ENCODE results near the gene CHMP4A. TPM values are rescaled to one million over a fixed set of nuclear protein-coding genes. Genes with fewer than 3 reads are reported as not detected.

CHMP4A gene
- total RNA-seq, 1 experiment from 2014 or later: 88.6 TPM

- intact Hi-C loops (cut with micrococcal nuclease): no loop called here
- H3K4me3 Mint-ChIP-seq (ENCODE audit: unreplicated experiment): no peak overlapping the region
- H3K36me3 Mint-ChIP-seq (ENCODE audit: insufficient read depth, unreplicated experiment): peaks cover 60% of the 10 kb centered on the region
- TF ChIP-seq, protein P1, sequence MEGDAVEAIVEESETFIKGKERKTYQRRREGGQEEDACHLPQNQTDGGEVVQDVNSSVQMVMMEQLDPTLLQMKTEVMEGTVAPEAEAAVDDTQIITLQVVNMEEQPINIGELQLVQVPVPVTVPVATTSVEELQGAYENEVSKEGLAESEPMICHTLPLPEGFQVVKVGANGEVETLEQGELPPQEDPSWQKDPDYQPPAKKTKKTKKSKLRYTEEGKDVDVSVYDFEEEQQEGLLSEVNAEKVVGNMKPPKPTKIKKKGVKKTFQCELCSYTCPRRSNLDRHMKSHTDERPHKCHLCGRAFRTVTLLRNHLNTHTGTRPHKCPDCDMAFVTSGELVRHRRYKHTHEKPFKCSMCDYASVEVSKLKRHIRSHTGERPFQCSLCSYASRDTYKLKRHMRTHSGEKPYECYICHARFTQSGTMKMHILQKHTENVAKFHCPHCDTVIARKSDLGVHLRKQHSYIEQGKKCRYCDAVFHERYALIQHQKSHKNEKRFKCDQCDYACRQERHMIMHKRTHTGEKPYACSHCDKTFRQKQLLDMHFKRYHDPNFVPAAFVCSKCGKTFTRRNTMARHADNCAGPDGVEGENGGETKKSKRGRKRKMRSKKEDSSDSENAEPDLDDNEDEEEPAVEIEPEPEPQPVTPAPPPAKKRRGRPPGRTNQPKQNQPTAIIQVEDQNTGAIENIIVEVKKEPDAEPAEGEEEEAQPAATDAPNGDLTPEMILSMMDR (IDR thresholded peaks at IDR 0.05; ENCODE audit: unreplicated experiment): no peak
- CTCF ChIA-PET: interaction anchor here (0.6 to 2.5 kb wide), 4 partner anchors 12 to 152 kb away, joined by 3 to 22 read pairs (median 4); partner anchors contain the start of genes CIDEB and IRF9
- DNase-seq (ENCODE audit: unreplicated experiment): no peak
- H3K27me3 Mint-ChIP-seq (ENCODE audit: insufficient read depth, unreplicated experiment): no peaks in the 10 kb centered on the region
- no peaks in the 10 kb centered on the region for H3K4me1 Mint-ChIP-seq (ENCODE audit: insufficient read depth, unreplicated experiment)
- no peak overlapping the region for H3K27ac Mint-ChIP-seq (ENCODE audit: low read depth, unreplicated experiment)
- BruUV-seq (replicated peaks): no TSS peak
- POLR2A ChIA-PET: interaction anchor here (0.7 to 2.0 kb wide), 3 partner anchors 14 to 79 kb away, joined by 3 to 12 read pairs (median 4); partner anchors contain the start of genes DCAF11, NRL and TM9SF1
- no peaks in the 10 kb centered on the region for H3K9me3 Mint-ChIP-seq (ENCODE audit: unreplicated experiment)
These were observed 31.8 kb downstream of the CHMP4A start for GRCh38 chr14:24181371-24182077.

GRCh38 chr14:24179961-24180796 is 33.1 kb downstream of the CHMP4A start:
- ChIA-PET POLR2A (interaction anchor here (0.5 to 2.9 kb wide), 7 partner anchors 8 to 1199 kb away, joined by 3 to 12 read pairs (median 3); partner anchors contain the start of genes DCAF11, EMC9, IPO4 and NRL), CTCF (interaction anchor here (0.7 to 2.5 kb wide), 4 partner anchors 9 to 90 kb away, joined by 3 to 22 read pairs (median 4); partner anchors contain the start of gene IRF9)
- H3K36me3 Mint-ChIP-seq (ENCODE audit: insufficient read depth, unreplicated experiment): peaks cover 57% of the 10 kb centered on the region
- no TSS peak for BruUV-seq (replicated peaks)
- H3K9me3 Mint-ChIP-seq (ENCODE audit: unreplicated experiment): no peaks in the 10 kb centered on the region
- intact Hi-C loops (cut with micrococcal nuclease): no loop called here
- DNase-seq (ENCODE audit: unreplicated experiment): no peak
- no peak overlapping the region for H3K27ac Mint-ChIP-seq (ENCODE audit: low read depth, unreplicated experiment)
- H3K27me3 Mint-ChIP-seq (ENCODE audit: insufficient read depth, unreplicated experiment): no peaks in the 10 kb centered on the region
- no peak overlapping the region for H3K4me3 Mint-ChIP-seq (ENCODE audit: unreplicated experiment)
- TF ChIP-seq, protein P1 (IDR thresholded peaks at IDR 0.05; ENCODE audit: unreplicated experiment): no peak
- H3K4me1 Mint-ChIP-seq (ENCODE audit: insufficient read depth, unreplicated experiment): no peaks in the 10 kb centered on the region

DNA sequence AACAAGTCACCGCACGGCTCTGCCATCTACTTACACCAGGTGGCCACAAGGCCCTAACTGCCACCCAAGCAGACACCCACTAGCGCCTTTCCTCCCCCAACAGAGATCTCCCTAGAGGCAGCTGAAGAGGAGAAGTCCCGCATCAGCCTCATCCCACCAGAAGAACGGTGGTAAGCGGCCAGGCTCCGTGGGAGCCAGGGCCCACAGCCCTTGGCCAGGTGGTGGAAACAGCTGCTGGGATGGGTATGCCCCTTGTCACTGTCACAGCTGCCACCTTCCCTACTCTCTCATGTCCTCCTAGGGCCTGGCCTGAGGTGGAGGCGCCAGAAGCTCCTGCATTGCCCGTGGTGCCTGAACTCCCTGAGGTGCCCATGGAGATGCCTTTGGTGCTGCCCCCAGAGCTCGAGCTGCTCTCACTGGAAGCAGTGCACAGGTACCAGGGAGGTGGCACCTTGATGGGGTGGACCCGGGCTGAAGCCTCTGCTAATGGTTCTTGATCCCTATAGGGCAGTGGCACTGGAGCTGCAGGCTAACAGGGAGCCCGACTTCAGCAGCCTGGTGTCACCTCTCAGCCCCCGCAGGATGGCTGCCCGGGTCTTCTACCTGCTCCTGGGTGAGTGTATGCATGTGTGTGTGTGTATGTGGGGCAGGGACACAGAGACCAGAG is 33.9 kb downstream of the CHMP4A start:
- intact Hi-C loops (cut with micrococcal nuclease): no loop called here
- Mint-ChIP-seq H3K36me3 (ENCODE audit: insufficient read depth, unreplicated experiment) (peaks cover 50% of the 10 kb centered on the region), H3K27me3 (ENCODE audit: insufficient read depth, unreplicated experiment) (no peaks in the 10 kb centered on the region), H3K9me3 (ENCODE audit: unreplicated experiment) (no peaks in the 10 kb centered on the region), H3K27ac (ENCODE audit: low read depth, unreplicated experiment) (no peak overlapping the region), H3K4me3 (ENCODE audit: unreplicated experiment) (no peak overlapping the region), H3K4me1 (ENCODE audit: insufficient read depth, unreplicated experiment) (no peaks in the 10 kb centered on the region)
- ChIA-PET POLR2A (interaction anchor here (0.6 to 2.9 kb wide), 6 partner anchors 9 to 38 kb away, joined by 3 to 12 read pairs (median 3); partner anchors contain the start of genes EMC9, IPO4 and TM9SF1), CTCF (interaction anchor here (0.6 to 2.5 kb wide), 5 partner anchors 10 to 253 kb away, joined by 3 to 22 read pairs (median 3); partner anchors contain the start of gene IRF9)
- BruUV-seq (replicated peaks): no TSS peak
- DNase-seq (ENCODE audit: unreplicated experiment): no peak
- TF ChIP-seq, protein P1 (IDR thresholded peaks at IDR 0.05; ENCODE audit: unreplicated experiment): no peak
